HT1080 (cell line): ENCODE results near the gene PCID2. TPM values are rescaled to one million over a fixed set of nuclear protein-coding genes. Genes with fewer than 3 reads are reported as not detected.

Source experiments
- DNase-seq: peaks from one replicate; pipeline ENCODE4 v3.0.0-alpha.2; 2015; ENCODE audit warnings: low read depth
- total RNA-seq: library from RNA; depleted of rRNA; stranded (reverse); fragments of >200 nt; shearing (Covaris generic); gene quantifications from 2 replicates; pipeline ENCODE4 v1.2.3, GENCODE V29; 2014

Gene PCID2
- total RNA-seq, 1 experiment from 2014 or later = 114 TPM

DNA sequence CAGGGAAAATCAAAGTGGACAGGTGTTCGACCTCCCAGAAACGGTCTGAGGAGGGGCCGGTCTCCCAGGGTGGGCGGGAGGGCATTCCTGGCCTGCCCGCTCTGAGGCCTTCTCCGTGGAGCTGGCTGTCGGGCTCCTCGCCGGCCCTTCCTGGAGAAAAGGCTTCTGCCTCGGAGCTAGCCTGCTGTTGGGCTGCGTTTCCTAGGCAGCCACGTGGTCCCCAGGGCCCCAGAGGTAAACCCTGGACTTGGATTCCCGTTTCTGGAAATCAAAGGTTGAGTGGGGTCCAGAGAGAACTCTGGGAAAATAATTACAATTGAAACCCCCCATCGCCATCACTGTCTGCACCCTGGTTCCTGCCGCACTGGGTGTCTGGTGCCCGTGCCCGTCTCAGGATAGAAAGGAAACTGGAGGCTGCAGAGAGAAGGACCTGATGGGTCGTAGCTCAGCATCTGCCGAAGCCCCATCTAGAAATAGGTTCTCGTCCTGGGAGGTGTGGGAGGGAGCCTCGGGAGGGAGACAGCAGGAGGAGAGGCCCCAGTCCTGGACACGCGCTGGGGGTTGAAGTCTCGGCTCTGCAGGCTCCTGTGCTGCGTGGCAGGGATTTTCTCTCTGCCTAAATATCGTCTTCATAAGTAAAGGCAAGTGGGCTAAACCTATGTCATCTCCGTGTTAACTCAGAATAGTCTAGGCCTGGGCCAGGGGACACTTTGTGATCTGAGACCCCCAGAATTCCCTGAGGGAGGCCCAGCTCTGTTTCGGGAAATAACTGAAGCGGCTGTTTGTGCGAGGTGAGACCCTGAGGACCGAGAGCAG, 57.7 kb downstream of the PCID2 start:
- DNase-seq = no peak

DNA sequence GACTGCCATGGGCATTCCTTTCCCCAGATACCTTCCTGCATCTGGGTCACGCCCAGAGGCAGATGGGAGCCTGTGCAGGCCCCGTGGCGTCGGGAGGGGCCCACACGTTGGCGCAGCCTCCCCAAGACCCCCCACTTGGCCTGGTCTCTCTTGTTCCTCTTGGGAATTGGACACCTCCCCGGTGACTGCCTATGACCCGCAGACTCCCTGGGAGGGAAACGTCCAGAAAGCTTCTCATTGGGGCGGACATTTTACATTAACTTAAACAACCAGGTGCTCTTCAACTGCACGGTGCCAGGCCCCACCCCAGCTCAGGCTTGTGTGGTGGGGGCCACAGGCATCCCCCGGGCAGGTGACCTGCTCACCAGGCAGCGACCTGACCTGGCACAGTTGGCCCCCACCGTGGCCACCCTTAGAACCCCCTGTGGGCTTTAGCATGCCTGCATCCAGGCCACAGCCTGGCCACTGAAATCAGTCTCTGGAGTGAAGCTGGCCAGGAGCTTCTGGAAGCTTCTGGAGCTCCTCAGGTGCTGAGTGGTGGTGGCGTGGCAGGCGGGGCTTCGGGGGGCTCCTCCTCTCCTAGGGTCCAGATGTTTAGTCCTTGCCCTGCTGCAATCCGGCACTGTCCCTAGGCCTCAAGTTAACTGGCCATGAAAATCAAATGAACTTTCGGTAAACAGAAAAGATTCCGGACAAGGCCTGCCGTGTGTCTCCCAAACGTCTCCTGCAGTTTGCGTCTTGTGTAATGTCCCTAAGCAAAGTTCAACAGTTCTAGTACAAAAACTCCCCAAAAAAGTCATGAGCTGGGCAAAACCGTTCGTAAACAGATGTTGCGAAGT, 58.5 kb downstream of the PCID2 start:
- no peak for DNase-seq

DNA sequence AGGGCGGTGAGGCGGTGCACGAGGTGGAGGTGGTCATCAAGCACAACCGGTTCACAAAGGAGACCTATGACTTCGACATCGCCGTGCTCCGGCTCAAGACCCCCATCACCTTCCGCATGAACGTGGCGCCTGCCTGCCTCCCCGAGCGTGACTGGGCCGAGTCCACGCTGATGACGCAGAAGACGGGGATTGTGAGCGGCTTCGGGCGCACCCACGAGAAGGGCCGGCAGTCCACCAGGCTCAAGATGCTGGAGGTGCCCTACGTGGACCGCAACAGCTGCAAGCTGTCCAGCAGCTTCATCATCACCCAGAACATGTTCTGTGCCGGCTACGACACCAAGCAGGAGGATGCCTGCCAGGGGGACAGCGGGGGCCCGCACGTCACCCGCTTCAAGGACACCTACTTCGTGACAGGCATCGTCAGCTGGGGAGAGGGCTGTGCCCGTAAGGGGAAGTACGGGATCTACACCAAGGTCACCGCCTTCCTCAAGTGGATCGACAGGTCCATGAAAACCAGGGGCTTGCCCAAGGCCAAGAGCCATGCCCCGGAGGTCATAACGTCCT, 59.4 kb downstream of the PCID2 start:
- DNase-seq = no peak

DNA sequence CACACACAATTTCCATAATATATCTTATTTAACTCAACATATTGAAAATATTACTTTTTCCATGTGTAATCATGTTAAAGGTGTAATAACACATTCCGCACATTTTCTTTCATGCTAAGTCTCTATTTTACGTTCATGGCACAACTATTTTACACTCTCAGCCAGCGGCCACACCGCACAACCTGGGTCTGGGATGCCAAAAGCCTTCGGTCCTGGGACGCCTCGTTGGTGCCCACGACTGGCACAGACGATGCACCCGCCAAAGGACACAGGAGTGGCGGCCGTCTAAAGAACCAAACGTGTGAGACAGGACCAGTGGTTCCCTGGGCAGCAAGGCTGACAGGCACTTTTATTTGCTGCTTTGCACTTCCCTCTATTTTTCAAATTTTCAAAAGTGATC, 60.1 kb downstream of the PCID2 start:
- no peak for DNase-seq

DNA sequence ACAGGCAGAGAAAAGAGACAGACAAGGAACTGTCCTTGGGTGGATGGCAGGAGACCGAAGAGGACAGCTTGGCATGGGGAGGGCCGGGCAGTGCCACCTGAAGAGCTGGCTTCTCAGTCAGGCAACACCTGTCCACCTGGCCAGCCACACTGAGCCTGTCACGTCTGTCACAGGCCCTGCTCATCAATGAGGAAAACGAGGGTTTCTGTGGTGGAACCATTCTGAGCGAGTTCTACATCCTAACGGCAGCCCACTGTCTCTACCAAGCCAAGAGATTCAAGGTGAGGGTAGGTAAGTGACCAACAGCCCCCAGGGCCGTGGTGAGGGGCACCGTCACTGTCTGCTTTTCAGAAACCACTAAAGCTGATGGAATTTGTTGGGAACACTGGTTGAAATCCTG, 61.3 kb downstream of the PCID2 start:
- DNase-seq = no peak

DNA sequence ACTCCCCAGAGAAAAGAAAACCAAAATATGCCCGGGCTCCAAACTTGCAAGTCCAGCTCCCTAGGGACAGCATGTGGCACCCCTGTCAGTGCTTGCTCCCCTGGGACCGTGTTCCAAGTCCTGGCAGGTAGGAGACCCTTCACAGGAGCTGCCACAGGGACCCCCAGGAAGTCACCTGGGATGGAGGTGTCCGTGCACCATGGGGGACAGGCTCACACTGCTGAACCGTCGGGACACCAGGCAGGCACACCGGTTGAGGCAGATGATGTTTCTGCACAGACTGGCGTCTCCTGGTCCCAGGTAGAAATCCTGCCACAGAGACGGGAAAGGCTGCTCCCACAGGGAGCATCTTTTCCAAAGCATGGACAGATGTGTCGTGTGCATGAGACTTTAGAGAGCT, 61.7 kb downstream of the PCID2 start:
- DNase-seq = no peak

DNA sequence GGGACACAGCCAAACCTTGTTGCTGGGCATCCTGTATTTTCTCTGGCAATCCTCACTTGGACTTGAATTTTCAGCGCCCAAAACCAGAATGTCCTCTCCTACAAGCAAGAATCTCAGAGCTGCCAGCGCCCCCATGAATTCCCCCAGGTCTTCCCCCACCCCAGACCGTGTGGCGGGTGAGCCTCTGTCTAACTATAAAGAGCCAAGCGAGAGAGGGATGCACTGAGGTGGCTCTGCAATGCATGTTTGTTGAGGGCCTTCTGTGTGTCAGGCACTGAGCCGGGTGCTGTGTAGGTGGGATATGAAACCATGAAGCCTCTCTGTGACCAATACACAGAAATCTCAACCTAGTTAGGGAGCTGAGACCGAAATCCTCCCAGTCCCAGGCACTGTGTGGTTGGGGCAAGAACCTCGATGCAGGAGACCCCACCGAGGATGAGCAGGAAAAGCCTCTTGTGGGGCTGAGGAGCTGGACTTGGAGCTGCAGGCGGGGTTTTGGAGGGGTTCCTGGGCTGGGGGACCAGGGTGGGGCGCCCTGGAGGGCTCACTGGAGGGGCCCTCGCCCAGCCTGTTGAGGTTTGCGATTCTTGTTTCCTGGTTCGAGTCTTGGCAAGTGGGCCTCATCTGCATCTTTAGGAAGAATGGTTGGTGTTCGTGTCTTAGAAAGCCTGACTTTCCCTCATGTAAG, 62.4 kb downstream of the PCID2 start:
- no peak for DNase-seq

DNA sequence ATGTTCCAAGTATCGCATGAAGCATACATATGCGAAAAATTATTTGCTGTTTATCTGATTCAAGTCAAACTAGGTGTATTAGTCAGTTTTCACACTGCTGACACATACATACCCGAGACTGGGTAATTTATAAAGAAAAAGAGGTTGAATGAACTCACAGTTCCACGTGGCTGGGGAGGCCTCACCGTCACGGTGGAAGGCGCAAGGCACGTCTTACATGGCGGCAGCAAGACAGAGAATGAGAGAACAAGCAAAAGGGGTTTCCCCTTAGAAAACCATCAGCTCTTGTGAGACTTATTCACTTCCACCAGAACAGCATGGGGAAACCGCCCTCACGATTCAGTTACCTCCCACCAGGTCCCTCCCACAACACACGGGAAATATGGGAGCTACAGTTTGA, 63.0 kb downstream of the PCID2 start:
- no peak for DNase-seq

DNA sequence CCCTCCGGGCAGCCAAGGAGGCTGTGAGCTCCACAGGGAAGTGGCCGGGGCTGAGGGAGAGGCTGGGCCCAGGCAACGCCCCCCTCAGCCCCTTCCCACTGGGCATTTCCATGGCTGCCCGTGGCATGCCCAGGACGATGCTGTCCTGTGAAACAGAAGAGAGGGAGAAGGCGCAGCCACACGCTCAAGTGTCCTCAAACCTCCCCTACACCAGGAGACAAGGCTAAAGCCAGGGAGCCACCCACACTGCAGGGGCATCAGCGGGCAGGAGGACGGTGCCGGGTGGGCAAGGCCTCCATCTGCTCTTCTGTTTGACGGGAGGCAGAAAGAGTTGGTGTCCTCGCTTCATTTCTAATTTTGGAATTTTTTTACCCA, 64.2 kb downstream of the PCID2 start:
- no peak for DNase-seq

DNA sequence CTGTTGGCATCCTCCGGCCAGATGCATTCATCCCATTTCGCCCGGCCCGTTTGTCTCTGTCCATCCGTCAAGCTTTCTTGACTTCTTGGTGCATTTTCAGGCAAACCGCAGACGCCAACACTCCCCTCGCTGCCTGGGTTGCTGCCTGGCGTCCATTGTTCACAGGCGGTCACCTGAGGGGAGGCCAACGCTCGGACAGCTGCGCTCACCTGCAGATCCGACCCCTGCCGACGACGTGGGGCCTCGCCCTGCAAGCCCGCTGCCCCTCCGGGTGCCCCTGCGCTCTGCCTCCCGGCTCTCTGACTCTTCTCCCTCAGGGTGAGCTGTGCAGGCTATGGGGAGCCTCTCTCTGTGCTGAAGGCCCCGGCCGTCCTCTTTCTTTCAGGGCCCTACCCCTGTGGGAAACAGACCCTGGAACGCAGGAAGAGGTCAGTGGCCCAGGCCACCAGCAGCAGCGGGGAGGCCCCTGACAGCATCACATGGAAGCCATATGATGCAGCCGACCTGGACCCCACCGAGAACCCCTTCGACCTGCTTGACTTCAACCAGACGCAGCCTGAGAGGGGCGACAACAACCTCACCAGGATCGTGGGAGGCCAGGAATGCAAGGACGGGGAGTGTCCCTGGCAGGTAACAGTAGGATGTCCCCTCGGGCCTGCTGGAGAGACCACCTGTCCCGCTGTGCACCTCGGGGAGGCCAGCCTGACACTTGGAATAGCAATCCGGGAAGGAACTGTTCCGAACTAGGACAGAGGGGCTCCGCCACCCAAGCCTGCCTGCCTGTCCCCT, 64.8 kb downstream of the PCID2 start:
- no peak for DNase-seq

DNA sequence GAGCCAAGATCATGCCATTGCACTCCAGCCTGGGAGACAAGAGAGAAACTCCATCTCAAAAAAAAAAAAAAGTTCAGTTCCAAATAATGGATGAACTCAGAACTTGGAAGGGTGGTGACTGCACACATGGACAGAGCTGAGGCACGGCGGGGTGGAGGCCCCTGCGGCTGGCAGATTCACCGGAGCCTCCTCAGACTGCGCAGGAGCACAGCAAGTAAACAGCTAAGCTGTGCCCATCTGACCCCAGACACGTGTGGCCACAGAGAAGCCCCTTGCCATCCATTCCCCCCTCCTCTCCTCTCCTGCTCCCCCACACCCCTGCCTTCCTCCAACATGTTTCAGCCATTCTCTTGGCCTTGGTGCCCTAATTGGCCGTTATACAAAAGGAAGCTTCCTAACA, 65.6 kb downstream of the PCID2 start:
- DNase-seq = no peak

DNA sequence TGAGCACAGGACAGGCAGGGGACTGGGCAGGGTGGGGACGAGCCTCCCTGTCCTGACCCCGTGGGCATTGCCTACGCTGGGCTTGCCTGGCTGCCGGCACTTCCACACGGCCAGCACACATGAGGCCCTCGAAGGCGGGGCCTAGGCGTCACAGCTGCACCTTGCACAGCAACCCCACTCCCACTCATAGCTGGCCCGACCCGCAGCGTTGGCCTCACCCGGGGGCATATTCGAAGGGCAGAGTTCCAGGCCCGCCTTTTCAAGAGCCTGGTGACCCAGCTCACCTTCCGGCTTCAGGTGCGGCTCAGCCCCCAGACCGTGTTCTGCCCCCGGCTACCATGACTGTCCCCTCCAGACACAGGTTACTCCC, 66.9 kb downstream of the PCID2 start:
- no peak for DNase-seq

DNA sequence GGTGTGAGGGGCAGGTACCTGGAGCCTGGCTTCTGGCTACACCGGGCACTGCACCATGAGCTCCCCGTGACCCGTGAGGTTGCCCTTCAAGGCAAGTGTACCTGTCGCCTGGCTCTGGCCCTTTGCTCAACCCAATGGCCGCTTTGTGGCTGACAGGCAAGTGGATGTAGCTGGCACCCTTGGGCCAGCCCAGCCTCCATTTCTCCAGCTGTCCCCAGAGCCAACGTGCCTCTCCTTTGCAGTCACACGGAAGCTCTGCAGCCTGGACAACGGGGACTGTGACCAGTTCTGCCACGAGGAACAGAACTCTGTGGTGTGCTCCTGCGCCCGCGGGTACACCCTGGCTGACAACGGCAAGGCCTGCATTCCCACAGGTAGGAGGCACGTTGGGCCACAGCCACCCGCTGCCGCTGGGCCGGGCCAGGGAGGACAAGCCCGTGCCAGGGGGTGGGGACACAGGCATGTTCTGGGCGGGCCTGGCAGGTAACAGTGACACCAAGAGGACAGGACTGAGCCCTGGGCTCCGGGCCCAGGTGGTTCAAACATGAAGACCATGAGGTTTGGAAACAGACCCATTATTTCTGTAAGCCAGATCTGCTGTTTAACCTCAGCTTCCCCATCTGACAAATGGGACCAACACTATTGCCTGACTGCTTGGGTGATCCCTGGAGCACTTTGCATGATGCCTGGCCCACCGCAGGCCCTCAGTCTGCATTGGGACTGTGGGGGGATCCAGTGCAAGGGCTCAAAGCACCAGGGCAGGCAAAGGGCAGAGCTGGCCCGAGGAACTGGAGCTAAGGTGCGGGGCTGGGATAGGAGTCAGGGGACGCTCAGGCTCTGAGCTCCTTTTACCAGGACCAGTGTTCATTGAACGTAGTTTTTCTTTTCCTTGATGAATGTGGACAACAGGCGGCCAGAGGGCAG, 67.5 kb downstream of the PCID2 start:
- DNase-seq = no peak

DNA sequence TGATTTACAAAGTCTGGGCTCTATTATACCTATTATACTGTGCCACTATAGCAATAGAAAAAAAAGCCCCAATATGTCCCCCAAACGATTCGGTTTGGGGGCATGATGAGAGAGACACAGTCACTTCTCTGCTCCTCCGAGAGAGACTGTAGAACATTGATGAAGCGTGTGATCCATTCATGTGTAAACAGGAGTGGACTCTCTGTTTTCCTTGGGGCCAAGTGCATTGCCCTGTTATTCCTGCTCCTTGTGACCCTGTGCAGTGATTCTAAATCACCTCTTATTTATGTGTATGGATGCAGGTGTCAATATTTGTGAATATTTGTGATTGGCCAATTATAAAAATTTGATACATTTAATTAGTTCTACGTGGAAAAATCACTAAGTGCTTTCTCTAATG, 68.9 kb downstream of the PCID2 start:
- no peak for DNase-seq

DNA sequence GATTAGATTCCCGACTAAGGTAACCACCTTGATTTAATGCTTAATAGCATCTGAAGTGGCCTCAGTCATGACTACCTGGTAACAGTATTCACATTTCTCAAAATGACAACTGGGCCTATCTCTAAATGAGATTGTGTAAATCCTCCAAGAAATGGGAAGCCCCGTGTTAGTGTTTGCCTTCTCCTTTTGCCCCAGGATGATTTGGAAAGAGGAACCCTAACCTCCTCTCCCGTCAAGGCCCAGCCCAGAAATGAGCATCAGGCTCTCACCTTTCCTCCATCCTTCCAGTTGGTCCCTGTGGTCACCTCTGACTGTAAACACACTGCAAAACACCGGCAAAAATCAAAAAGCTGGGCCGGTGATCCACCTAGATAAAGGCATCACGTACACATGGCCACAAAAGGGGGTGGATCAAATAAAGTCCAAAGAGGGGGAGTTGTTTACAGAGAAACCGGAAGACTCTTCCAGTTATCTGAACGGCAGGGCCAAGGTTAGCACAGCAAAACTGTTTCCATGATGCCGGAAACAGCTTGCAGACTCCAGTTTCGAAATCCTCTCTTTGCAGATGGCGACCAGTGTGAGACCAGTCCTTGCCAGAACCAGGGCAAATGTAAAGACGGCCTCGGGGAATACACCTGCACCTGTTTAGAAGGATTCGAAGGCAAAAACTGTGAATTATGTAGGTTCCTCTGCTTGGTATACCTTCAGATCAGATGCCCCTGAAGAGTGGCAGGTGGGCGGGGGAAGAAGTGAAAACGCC, 69.5 kb downstream of the PCID2 start:
- DNase-seq = no peak

DNA sequence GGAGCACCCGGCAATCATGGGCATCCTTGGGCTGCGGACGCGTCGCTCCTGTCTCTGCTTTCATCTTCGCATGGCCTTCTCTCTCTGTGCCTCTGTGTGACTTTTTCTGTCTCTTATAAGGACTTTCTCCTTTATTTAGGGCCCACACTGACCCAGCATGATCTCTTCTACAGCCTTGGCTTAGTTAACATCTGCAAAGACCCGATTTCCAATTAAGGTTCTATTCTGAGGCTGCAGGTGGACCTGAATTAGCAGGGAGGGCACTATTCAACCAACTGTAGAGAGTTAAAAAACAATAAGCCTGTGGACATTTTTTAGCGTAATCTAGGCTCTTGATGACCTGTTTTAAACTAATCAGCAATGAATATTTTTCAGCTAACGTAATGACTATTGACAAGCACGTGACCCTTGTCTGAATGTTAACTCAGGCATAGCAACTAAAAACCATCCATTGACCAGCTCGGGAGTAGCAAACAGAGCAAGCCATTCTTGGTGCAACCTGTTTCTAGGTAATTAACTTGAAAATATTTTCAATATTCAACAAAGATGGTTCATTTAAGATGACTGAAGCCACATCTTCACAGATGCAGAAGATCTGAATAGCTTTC, 70.7 kb downstream of the PCID2 start:
- DNase-seq = no peak

DNA sequence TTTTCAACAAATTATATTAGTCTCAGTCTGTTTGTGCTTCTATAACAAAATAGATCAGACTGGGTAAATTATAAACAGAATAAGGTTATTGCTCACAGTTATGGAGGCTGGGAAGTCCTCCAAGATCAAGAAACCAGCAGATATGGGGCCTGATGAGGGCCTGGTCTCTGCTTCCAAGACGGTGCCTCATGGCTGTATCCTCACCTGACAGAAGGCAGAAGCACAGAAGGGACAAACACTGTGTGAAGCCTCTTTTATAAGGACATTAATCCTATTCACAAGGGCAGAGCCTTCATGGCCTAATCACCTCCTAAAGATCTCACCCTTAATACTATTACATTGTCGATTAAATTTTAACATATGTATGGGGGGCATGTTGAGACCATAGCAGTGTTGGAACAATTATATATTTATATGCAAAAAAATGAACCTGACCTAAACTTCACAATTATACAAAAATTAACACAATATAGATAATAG, 73.1 kb downstream of the PCID2 start:
- no peak for DNase-seq

DNA sequence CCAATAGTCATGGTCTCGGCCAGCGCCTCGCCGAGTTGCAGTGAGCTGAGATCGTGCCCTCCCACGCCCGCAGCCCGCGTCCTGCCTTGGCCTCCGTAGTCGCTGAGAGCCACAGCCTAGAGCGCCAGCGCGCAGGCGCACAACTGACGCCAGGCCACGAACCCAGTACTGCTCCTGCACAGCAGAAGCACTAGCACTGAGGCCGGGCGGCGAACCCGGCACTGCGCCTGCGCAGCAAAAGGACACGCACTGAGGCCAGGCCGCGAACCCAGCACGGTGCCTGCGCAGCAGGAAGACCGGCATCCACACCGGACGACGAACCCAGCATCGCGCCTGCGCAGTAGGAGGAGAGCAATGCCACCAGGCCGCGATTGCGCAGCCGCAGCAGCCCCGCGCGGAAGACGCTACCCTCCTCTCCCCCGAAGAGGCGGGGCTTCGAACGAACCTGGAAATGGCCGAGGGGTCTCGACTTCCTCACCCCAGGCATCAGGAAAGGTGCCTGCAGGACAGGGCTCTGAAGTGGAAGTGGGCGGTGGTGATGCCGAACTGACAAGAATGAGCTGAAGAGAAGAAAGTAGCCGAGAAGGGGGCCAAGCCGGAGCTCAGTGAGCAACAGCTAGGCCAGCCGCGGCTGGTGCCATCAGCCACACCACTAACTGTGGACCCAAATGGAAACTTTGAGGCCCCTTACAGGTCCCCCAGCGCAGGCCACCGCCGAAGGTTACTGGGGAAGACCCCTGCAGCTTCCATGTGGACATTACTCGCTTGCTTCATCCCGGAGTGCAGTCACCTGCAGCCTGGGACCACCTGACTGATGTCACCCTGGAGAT, 78.3 kb downstream of the PCID2 start:
- no peak for DNase-seq
